Thyroid gland (tissue), 4 donors: ENCODE data around the gene LGR4. TPM values are rescaled to one million over a fixed set of nuclear protein-coding genes. Genes with fewer than 3 reads are reported as not detected.

Experiments
- DNase-seq, 2 donors: peaks; one replicate each; pipeline ENCODE4 v3.0.0-alpha.2; 2019
- H3K27ac ChIP-seq, 3 donors: fragments of 200-600 bp; sonication (generic); 1 replicate in 2 of 3; 2 replicates in 1 of 3; pipeline ENCODE4 v1.5.1; 2016 to 2019; ENCODE audit warnings: mild to moderate bottlenecking in 1 of 3, moderate library complexity in 1 of 3
- H3K27me3 ChIP-seq: fragments of 200-600 bp; sonication (generic); one replicate; pipeline ENCODE4 v1.5.1; 2019
- H3K36me3 ChIP-seq, 2 donors: fragments of 200-600 bp; sonication (generic); one replicate each; pipeline ENCODE4 v1.5.1; 2016 to 2019
- H3K4me1 ChIP-seq, 2 donors: fragments of 200-600 bp; sonication (generic); one replicate each; pipeline ENCODE4 v1.5.1; 2017 to 2019
- H3K4me3 ChIP-seq, 3 donors: fragments of 200-600 bp; sonication (generic); replicated peaks in 1 of 3; 1 replicate in 2 of 3; 2 replicates in 1 of 3; pipeline ENCODE4 v1.5.1; 2016; ENCODE audit warnings: mild to moderate bottlenecking in 1 of 3
- H3K9me3 ChIP-seq: fragments of 200-600 bp; sonication (generic); one replicate; pipeline ENCODE4 v1.5.1; 2017
- POLR2A ChIP-seq, 2 donors: fragments of 450-650 bp; IDR thresholded peaks; one replicate each; pipeline ENCODE4 v1.6.1; 2017; ENCODE audit warnings: antibody characterized with exemption in 2 of 2, mild to moderate bottlenecking in 2 of 2, moderate library complexity in 1 of 2
- WGBS, 2 donors: methylation state at CpG; one replicate each; pipeline ENCODE4 v1.1.5; 2017; 5-methylcytosine and 5-hydroxymethylcytosine counted together
- intact Hi-C: fragments of 100-400 bp; cut with DNase I; formaldehyde crosslinking; loops from one replicate; pipeline ENCODE4 v1.15.1; 2023
- total RNA-seq, 4 donors: library from RNA; depleted of rRNA; stranded (reverse); fragments of >200 nt; gene quantifications; one replicate each; pipeline ENCODE4 v1.2.3, GENCODE V29; 2016
- TF ChIP-seq, protein P1 (sequence below), 6 experiments: fragments of 200-600 bp in 3 of 6; fragments of 450-650 bp in 3 of 6; sonication (generic) in 3 of 6; IDR thresholded peaks; one replicate each; pipeline ENCODE4 v1.5.1; 2016 to 2019; ENCODE audit warnings: antibody characterized with exemption in 6 of 6, mild to moderate bottlenecking in 2 of 6, inconsistent platforms in 1 of 6, moderate library complexity in 1 of 6

LGR4 gene
- total RNA-seq, 4 donors from 2014 or later, result 40.8 to 62.1 (median 50.2) TPM

DNA sequence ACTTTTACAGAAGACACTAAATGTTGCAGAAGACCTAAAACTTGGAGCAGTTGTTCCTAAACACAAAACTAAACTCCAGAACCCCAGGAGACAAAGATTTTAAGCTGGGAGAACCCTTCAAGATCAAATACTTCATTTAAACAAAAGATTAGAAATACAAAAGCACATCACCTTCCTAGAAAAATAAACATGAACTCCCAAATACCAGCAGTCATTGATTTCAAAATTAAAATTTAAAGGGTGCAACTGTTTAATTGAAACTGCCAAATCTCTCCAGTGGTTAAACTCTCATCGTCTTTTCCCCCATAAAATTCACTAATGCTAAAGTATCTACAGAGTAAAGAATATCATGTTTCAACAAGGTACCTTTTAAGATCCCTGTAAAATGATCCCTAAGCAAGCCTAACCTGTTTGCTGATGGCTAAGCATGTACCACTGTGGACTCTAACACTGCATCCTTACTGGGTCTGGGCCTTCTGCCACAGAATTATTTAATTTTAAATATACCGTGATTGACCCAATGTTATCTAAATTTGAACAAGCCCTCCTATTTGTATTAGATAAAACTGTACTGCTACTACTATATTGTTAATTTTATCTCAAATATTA, 55.9 kb downstream of the LGR4 start:
- no peak for TF ChIP-seq POLR2A (IDR thresholded peaks at IDR 0.05)
- TF ChIP-seq, protein P1, sequence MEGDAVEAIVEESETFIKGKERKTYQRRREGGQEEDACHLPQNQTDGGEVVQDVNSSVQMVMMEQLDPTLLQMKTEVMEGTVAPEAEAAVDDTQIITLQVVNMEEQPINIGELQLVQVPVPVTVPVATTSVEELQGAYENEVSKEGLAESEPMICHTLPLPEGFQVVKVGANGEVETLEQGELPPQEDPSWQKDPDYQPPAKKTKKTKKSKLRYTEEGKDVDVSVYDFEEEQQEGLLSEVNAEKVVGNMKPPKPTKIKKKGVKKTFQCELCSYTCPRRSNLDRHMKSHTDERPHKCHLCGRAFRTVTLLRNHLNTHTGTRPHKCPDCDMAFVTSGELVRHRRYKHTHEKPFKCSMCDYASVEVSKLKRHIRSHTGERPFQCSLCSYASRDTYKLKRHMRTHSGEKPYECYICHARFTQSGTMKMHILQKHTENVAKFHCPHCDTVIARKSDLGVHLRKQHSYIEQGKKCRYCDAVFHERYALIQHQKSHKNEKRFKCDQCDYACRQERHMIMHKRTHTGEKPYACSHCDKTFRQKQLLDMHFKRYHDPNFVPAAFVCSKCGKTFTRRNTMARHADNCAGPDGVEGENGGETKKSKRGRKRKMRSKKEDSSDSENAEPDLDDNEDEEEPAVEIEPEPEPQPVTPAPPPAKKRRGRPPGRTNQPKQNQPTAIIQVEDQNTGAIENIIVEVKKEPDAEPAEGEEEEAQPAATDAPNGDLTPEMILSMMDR (IDR thresholded peaks at IDR 0.05), result no peak
- H3K27ac ChIP-seq, result no peak overlapping the region
- H3K4me3 ChIP-seq, result no peak overlapping the region
- intact Hi-C loops, result no loop called here
- H3K4me1 ChIP-seq, result no peaks in the 10 kb centered on the region
- no peak for DNase-seq
- H3K9me3 ChIP-seq, result no peaks in the 10 kb centered on the region
- 84 to 86% methylated on average over 2 of the region's 2 CpGs for WGBS, 2 donors
- no peaks in the 10 kb centered on the region for H3K36me3 ChIP-seq
- H3K27me3 ChIP-seq, result no peaks in the 10 kb centered on the region

GRCh38 chr11:27414644-27415043, 57.9 kb downstream of the LGR4 start:
- Histone ChIP-seq H3K4me3 (no peak overlapping the region), H3K9me3 (no peaks in the 10 kb centered on the region), H3K27me3 (no peaks in the 10 kb centered on the region), H3K36me3 (no peaks in the 10 kb centered on the region), H3K4me1 (no peaks in the 10 kb centered on the region), H3K27ac (no peak overlapping the region)
- TF ChIP-seq, protein P1 (IDR thresholded peaks at IDR 0.05), result no peak
- no peak for TF ChIP-seq POLR2A (IDR thresholded peaks at IDR 0.05)
- no peak for DNase-seq
- WGBS, 2 donors, result 95% methylated on average over 3 of the region's 3 CpGs
- intact Hi-C loops, result no loop called here

- no peak overlapping the region for H3K4me3 ChIP-seq
- no peaks in the 10 kb centered on the region for H3K9me3 ChIP-seq
- no peak for DNase-seq
- H3K4me1 ChIP-seq, result no peaks in the 10 kb centered on the region
- intact Hi-C loops, result no loop called here
- no peak for TF ChIP-seq POLR2A (IDR thresholded peaks at IDR 0.05)
- TF ChIP-seq, protein P1 (IDR thresholded peaks at IDR 0.05), result no peak
- 78 to 82% methylated on average over 5 of the region's 5 CpGs for WGBS, 2 donors
- no peaks in the 10 kb centered on the region for H3K27me3 ChIP-seq
- no peak overlapping the region for H3K27ac ChIP-seq
- H3K36me3 ChIP-seq, result no peaks in the 10 kb centered on the region
These were observed 59.4 kb downstream of the LGR4 start for GRCh38 chr11:27413218-27413617.

- Histone ChIP-seq H3K27ac (no peak overlapping the region), H3K27me3 (no peaks in the 10 kb centered on the region), H3K4me1 (no peaks in the 10 kb centered on the region), H3K9me3 (no peaks in the 10 kb centered on the region), H3K4me3 (no peak overlapping the region), H3K36me3 (no peaks in the 10 kb centered on the region)
- no peak for TF ChIP-seq POLR2A (IDR thresholded peaks at IDR 0.05)
- TF ChIP-seq, protein P1 (IDR thresholded peaks at IDR 0.05), result no peak
- intact Hi-C loops, result no loop called here
- DNase-seq, result no peak
These were observed 60.3 kb downstream of the LGR4 start for GRCh38 chr11:27412192-27412691.

DNA sequence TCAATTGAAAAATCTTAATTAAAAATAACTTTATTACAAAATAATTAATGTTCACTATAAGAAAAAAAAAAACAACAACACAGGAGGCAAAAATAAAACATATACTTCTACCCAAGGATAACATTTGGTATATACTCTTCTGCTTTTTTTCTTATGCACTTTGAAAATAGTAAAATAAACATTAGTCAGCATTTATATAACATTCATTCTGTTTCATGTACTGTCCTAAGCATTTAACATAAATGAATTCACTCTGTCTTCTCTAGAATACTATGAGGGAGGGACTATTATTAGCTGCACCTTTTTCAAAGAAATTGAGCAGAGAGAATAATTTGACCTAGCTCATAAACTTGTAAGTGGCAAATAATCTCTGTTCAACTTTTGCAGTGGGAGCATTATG, 61.3 kb downstream of the LGR4 start:
- no peak for DNase-seq
- Histone ChIP-seq H3K27ac (no peak overlapping the region), H3K36me3 (no peaks in the 10 kb centered on the region), H3K27me3 (no peaks in the 10 kb centered on the region), H3K4me1 (peaks cover 2 to 5% of the 10 kb centered on the region in 2 donors), H3K4me3 (no peak overlapping the region), H3K9me3 (no peaks in the 10 kb centered on the region)
- no peak for TF ChIP-seq POLR2A (IDR thresholded peaks at IDR 0.05)
- TF ChIP-seq, protein P1 (IDR thresholded peaks at IDR 0.05), result no peak
- intact Hi-C loops, result no loop called here
